Measurements from ENCODE around the gene PRR11. TPM values are rescaled to one million over a fixed set of nuclear protein-coding genes. Genes with fewer than 3 reads are reported as not detected.

Gene PRR11
- polyA plus RNA-seq, 3 donors = 1.1 to 3.9 (median 1.7) TPM

- peaks cover 97% of the 10 kb centered on the region for H3K79me2 ChIP-seq (ENCODE audit: insufficient read depth, low read length)
- no peak overlapping the region for H3K27ac Mint-ChIP-seq
- H3K9ac ChIP-seq (ENCODE audit: insufficient read depth, low read length, poor library complexity, severe bottlenecking) = no peak overlapping the region
- no peaks in the 10 kb centered on the region for H4K20me1 ChIP-seq (ENCODE audit: insufficient read depth, low read length)
- no peaks in the 10 kb centered on the region for H3K9me3 Mint-ChIP-seq
- no peak overlapping the region for H3K4me2 ChIP-seq (replicated peaks; ENCODE audit: extremely low read depth, low read length, poor library complexity, severe bottlenecking)
- TF ChIP-seq CTCF (IDR thresholded peaks at IDR 0.05) = no peak
- intact Hi-C loops (cut with micrococcal nuclease) = no loop called here
- no peaks in the 10 kb centered on the region for H3K36me3 ChIP-seq (replicated peaks in 1 of 2; ENCODE audit: control insufficient read depth in 1 of 2, insufficient read depth in 2 of 2, low read length in 2 of 2)
- H3K36me3 Mint-ChIP-seq = peaks cover 7 to 22% of the 10 kb centered on the region in 2 donors
- DNase-seq = no peak
- no peak overlapping the region for H2AFZ ChIP-seq (ENCODE audit: insufficient read depth, low read depth, low read length, poor library complexity, severe bottlenecking)
- H3K4me1 Mint-ChIP-seq = no peaks in the 10 kb centered on the region
- no peaks in the 10 kb centered on the region for H3K4me1 ChIP-seq (ENCODE audit: control insufficient read depth in 1 of 2, insufficient read depth in 2 of 2, low read length in 2 of 2)
- WGBS (ENCODE audit: insufficient coverage) = no CpG with 5 or more reads among the region's 4 CpGs
- no peaks in the 10 kb centered on the region for H3K9me3 ChIP-seq (replicated peaks in 1 of 2; ENCODE audit: control insufficient read depth in 1 of 2, insufficient read depth in 1 of 2, low read length in 2 of 2)
- H3K4me3 ChIP-seq (replicated peaks in 1 of 3; ENCODE audit: low read depth in 2 of 3, low read length in 3 of 3) = no peak overlapping the region
- H3K27ac ChIP-seq (ENCODE audit: low read depth in 1 of 2, low read length in 2 of 2) = no peak overlapping the region
- H3K27me3 ChIP-seq (ENCODE audit: control insufficient read depth in 2 of 2, insufficient read depth in 2 of 2, low read length in 2 of 2) = no peaks in the 10 kb centered on the region
- peaks cover 0 to 3% (median 0%) of the 10 kb centered on the region in 3 donors for H3K27me3 Mint-ChIP-seq (ENCODE audit: low read depth in 3 of 3)
- no peak overlapping the region for H3K4me3 Mint-ChIP-seq
Observed at GRCh38 chr17:59139939-59140338, 15.6 kb upstream of the PRR11 start.

- H3K27me3 ChIP-seq (ENCODE audit: control insufficient read depth in 2 of 2, insufficient read depth in 2 of 2, low read length in 2 of 2) = no peaks in the 10 kb centered on the region
- no peak overlapping the region for H3K4me3 ChIP-seq (replicated peaks in 1 of 3; ENCODE audit: low read depth in 2 of 3, low read length in 3 of 3)
- TF ChIP-seq CTCF (IDR thresholded peaks at IDR 0.05) = no peak
- DNase-seq = no peak
- Mint-ChIP-seq H3K4me3 (no peak overlapping the region), H3K4me1 (peaks cover 3% of the 10 kb centered on the region), H3K36me3 (peaks cover 9 to 25% of the 10 kb centered on the region in 2 donors), H3K27ac (peak overlapping the region in 1 of 7 donors; percentile 58), H3K27me3 (ENCODE audit: low read depth in 3 of 3) (peaks cover 0 to 1% (median 0%) of the 10 kb centered on the region in 3 donors), H3K9me3 (no peaks in the 10 kb centered on the region)
- peaks cover 98% of the 10 kb centered on the region for H3K79me2 ChIP-seq (ENCODE audit: insufficient read depth, low read length)
- WGBS (ENCODE audit: insufficient coverage) = no CpG with 5 or more reads among the region's 1 CpG
- H2AFZ ChIP-seq (ENCODE audit: insufficient read depth, low read depth, low read length, poor library complexity, severe bottlenecking) = no peak overlapping the region
- H3K4me2 ChIP-seq (replicated peaks; ENCODE audit: extremely low read depth, low read length, poor library complexity, severe bottlenecking) = no peak overlapping the region
- H3K36me3 ChIP-seq (replicated peaks in 1 of 2; ENCODE audit: control insufficient read depth in 1 of 2, insufficient read depth in 2 of 2, low read length in 2 of 2) = no peaks in the 10 kb centered on the region
- peak overlapping the region in 1 of 2 donors; percentile 48 for H3K27ac ChIP-seq (ENCODE audit: low read depth in 1 of 2, low read length in 2 of 2)
- H3K9ac ChIP-seq (ENCODE audit: insufficient read depth, low read length, poor library complexity, severe bottlenecking) = no peak overlapping the region
- H3K9me3 ChIP-seq (replicated peaks in 1 of 2; ENCODE audit: control insufficient read depth in 1 of 2, insufficient read depth in 1 of 2, low read length in 2 of 2) = no peaks in the 10 kb centered on the region
- H3K4me1 ChIP-seq (ENCODE audit: control insufficient read depth in 1 of 2, insufficient read depth in 2 of 2, low read length in 2 of 2) = no peaks in the 10 kb centered on the region
- H4K20me1 ChIP-seq (ENCODE audit: insufficient read depth, low read length) = no peaks in the 10 kb centered on the region
- intact Hi-C loops (cut with micrococcal nuclease) = no loop called here
Observed at GRCh38 chr17:59141860-59142259, 13.7 kb upstream of the PRR11 start.
